B cell (primary cell): ENCODE measurements around the gene SLC6A16. TPM values are rescaled to one million over a fixed set of nuclear protein-coding genes. Genes with fewer than 3 reads are reported as not detected.

ENCODE experiments used
- ATAC-seq: fragments of 200-7000 bp; cut with Tn5 transposase; one replicate; pipeline ENCODE4 v1.10.0; 2021; ENCODE audit warnings: low read depth, mild to moderate bottlenecking, moderate number of reproducible peaks, moderate library complexity
- CTCF ChIA-PET: fragments of 350-600 bp; sonication (Branson Sonifier 250); formaldehyde crosslinking; loops from one replicate; lab custom pipeline; 2021; ENCODE audit warnings: antibody characterized with exemption, inconsistent platforms; lab: Charles Lee
- POLR2A ChIA-PET: fragments of 350-600 bp; sonication (Branson Sonifier 250); formaldehyde crosslinking; loops from one replicate; lab custom pipeline; 2021; ENCODE audit warnings: antibody characterized with exemption; lab: Charles Lee
- DNase-seq: peaks from one replicate; pipeline ENCODE4 v3.0.0; 2013
- H2AFZ ChIP-seq: 2 replicates; pipeline ENCODE4 v1.6.1; 2012; ENCODE audit warnings: mild to moderate bottlenecking, low read depth, low read length; ENCODE audit not compliant: insufficient read depth, poor library complexity, severe bottlenecking
- H3K27ac ChIP-seq, 2 donors: 1 replicate in 1 of 2; 2 replicates in 1 of 2; pipeline ENCODE4 v1.5.1; 2012 to 2013; ENCODE audit warnings: low read length in 2 of 2, mild to moderate bottlenecking in 2 of 2, moderate library complexity in 1 of 2
- H3K27me3 ChIP-seq, 4 experiments: fragments of 200-600 bp in 1 of 4; sonication (generic) in 1 of 4; replicated peaks in 1 of 4; 1 replicate in 2 of 4; 2 replicates in 2 of 4; pipeline versions ENCODE4 v1.6.1 to v1.7.0; 2013 to 2016; ENCODE audit warnings: low read length in 3 of 4, mild to moderate bottlenecking in 2 of 4, mixed read lengths in 1 of 4, moderate library complexity in 1 of 4; ENCODE audit not compliant: insufficient read depth in 4 of 4, control insufficient read depth in 3 of 4; ENCODE audit errors: control extremely low read depth in 1 of 4
- H3K36me3 ChIP-seq, 2 experiments: replicated peaks in 1 of 2; 1 replicate in 1 of 2; 2 replicates in 1 of 2; pipeline versions ENCODE4 v1.6.1 to v1.7.1; 2013; ENCODE audit warnings: low read length in 1 of 2; ENCODE audit not compliant: insufficient read depth in 2 of 2, control insufficient read depth in 1 of 2; ENCODE audit errors: control extremely low read depth in 1 of 2, extremely low read depth in 1 of 2
- H3K4me1 ChIP-seq, 2 donors: fragments of 200-600 bp in 1 of 2; sonication (generic) in 1 of 2; 1 replicate in 1 of 2; 2 replicates in 1 of 2; pipeline versions ENCODE4 v1.5.1 to v1.6.1; 2013 to 2017; ENCODE audit warnings: low read length in 2 of 2; ENCODE audit not compliant: control insufficient read depth in 2 of 2, insufficient read depth in 2 of 2
- H3K4me2 ChIP-seq: replicated peaks from 2 replicates; pipeline ENCODE3; 2012; ENCODE audit warnings: mild to moderate bottlenecking, low read depth, low read length; ENCODE audit not compliant: poor library complexity, severe bottlenecking
- H3K4me3 ChIP-seq, 5 experiments: fragments of 200-600 bp in 1 of 5; sonication (generic) in 1 of 5; 1 replicate in 3 of 5; 2 replicates in 2 of 5; pipeline versions ENCODE4 v1.5.1 to v1.7.0; 2011 to 2016; ENCODE audit warnings: low read length in 4 of 5, mild to moderate bottlenecking in 4 of 5, low read depth in 2 of 5, control low read depth in 1 of 5, moderate library complexity in 1 of 5; ENCODE audit not compliant: insufficient read depth in 1 of 5; ENCODE audit errors: control extremely low read depth in 1 of 5, extremely low read depth in 1 of 5
- H3K79me2 ChIP-seq: fragments of 200-600 bp; sonication (generic); one replicate; pipeline ENCODE4 v1.6.0; 2016; ENCODE audit warnings: low read length; ENCODE audit not compliant: control insufficient read depth, insufficient read depth
- H3K9ac ChIP-seq: fragments of 200-600 bp; sonication (generic); 2 replicates; pipeline ENCODE4 v1.6.1; 2017; ENCODE audit warnings: mild to moderate bottlenecking, low read length, moderate library complexity
- H3K9me3 ChIP-seq, 3 donors: one replicate each; pipeline versions ENCODE4 v1.6.1 to v1.7.1; 2013; ENCODE audit warnings: low read length in 2 of 3; ENCODE audit not compliant: control insufficient read depth in 2 of 3, insufficient read depth in 1 of 3; ENCODE audit errors: control extremely low read depth in 1 of 3
- H4K20me1 ChIP-seq: 2 replicates; pipeline ENCODE4 v1.6.0; 2012; ENCODE audit warnings: mild to moderate bottlenecking, low read length; ENCODE audit not compliant: insufficient read depth, control insufficient read depth, poor library complexity, severe bottlenecking
- H3K27ac Mint-ChIP-seq: one replicate; pipeline ENCODE4 v1.8.0; 2021; ENCODE audit warnings: mixed read lengths
- H3K27me3 Mint-ChIP-seq: one replicate; pipeline ENCODE4 v1.8.0; 2021; ENCODE audit warnings: mixed read lengths
- H3K4me1 Mint-ChIP-seq: one replicate; pipeline ENCODE4 v1.8.0; 2021; ENCODE audit warnings: mixed read lengths
- H3K4me3 Mint-ChIP-seq: one replicate; pipeline ENCODE4 v1.8.0; 2021; ENCODE audit warnings: mixed read lengths
- H3K9me3 Mint-ChIP-seq: one replicate; pipeline ENCODE4 v1.8.0; 2022; ENCODE audit warnings: mixed read lengths; ENCODE audit not compliant: insufficient read depth
- EZH2 ChIP-seq: IDR thresholded peaks from 2 replicates; pipeline ENCODE4 v1.6.1; 2012; ENCODE audit warnings: borderline replicate concordance, low read depth, mild to moderate bottlenecking, moderate library complexity, low read length; ENCODE audit not compliant: insufficient read depth, poor library complexity, severe bottlenecking
- WGBS: methylation state at CpG from one replicate; pipeline ENCODE4 v1.1.5; 2013; ENCODE audit warnings: missing lambda C conversion rate; ENCODE audit not compliant: insufficient coverage; 5-methylcytosine and 5-hydroxymethylcytosine counted together
- intact Hi-C: fragments of 100-400 bp; cut with micrococcal nuclease; formaldehyde crosslinking; loops from one replicate; pipeline ENCODE4 v1.10.0; 2022
- polyA plus RNA-seq: library from polyadenylated mRNA; depleted of rRNA; stranded (reverse); fragments of >200 nt; gene quantifications from 2 replicates; pipeline ENCODE4 v1.2.3, GENCODE V29; 2012
- total RNA-seq, 2 donors: library from RNA; stranded (reverse); fragments of 120-200 nt in 1 of 2; gene quantifications; 1 replicate in 1 of 2; 2 replicates in 1 of 2; pipeline versions ENCODE4 v1.2.3 to v1.2.4, GENCODE V29; 2013 to 2022
- TF ChIP-seq, protein P1 (sequence below): fragments of 200-600 bp; IDR thresholded peaks from one replicate; pipeline ENCODE4 v1.8.0; 2022; ENCODE audit warnings: antibody characterized with exemption, mild to moderate bottlenecking

The SLC6A16 gene
- total and polyA plus RNA-seq, 2 donors (not counting 1 experiment from before 2014, with no cell fraction given): 22.3 to 68.4 TPM

DNA sequence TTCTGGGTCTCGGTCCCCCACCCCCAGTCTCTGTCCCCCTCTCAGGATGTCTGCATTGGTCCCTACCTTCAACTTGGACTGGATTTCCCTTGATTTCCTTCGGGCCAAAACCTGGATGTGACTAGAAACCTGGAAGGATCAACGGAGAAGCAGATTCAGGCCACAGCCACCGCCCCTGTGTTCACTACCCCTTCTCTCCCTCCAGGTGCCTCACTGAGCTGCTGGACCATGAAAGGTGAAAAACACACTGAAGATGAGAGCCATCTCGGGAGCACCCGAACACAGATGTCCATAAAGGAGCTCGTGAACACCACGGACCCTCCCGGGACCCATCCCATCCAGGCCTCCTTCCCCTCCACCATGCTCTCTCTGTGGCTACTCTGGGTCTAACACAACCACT is 32.2 kb upstream of the SLC6A16 start:
- POLR2A ChIA-PET: interaction anchor here (0.6 to 1.4 kb wide), 7 partner anchors 9 to 131 kb away, joined by 3 to 20 read pairs (median 6); partner anchors contain the start of gene CD37
- peak overlapping the region; percentile 48 for H3K9ac ChIP-seq
- H3K36me3 ChIP-seq: no peaks in the 10 kb centered on the region

DNA sequence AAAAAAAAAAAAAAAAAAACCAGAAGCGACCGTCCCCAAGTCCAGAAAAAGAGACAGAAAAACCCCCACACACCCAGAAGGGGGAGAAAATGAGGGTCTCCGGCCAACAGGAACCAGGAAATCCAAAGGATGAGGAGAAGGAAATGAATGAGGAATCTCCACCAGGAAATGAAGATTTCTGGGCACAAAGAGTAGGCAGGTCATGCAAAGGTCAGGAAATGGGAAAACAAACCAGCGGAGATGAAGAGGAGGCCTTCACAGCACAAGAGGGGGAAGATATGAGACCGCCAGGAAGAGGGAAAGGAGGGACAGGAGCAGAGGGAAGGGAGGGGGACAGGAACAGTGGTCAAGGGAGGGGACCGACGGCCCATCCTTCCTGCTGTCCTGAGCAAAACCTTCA is 31.4 kb upstream of the SLC6A16 start:
- Histone ChIP-seq H3K27ac (peak overlapping the region in 1 of 2 donors; percentile 29), H3K79me2 (no peaks in the 10 kb centered on the region), H3K4me3 (peak overlapping the region in 3 of 5 experiments; percentile 31 to 54 (median 47)), H2AFZ (no peak overlapping the region), H4K20me1 (no peaks in the 10 kb centered on the region), H3K9me3 (no peaks in the 10 kb centered on the region), H3K4me2 (peak overlapping the region; percentile 71), H3K36me3 (no peaks in the 10 kb centered on the region), H3K4me1 (peaks cover 45 to 64% of the 10 kb centered on the region in 2 donors), H3K9ac (peak overlapping the region; percentile 48), H3K27me3 (peaks cover 0 to under 1% (median 0%) of the 10 kb centered on the region in 4 experiments)
- peak overlapping the region; percentile 74 for H3K4me3 Mint-ChIP-seq
- ATAC-seq: no peak
- no peaks in the 10 kb centered on the region for H3K9me3 Mint-ChIP-seq
- peaks cover 71% of the 10 kb centered on the region for H3K4me1 Mint-ChIP-seq
- H3K27me3 Mint-ChIP-seq: no peaks in the 10 kb centered on the region
- POLR2A ChIA-PET: interaction anchor here (0.6 to 4.5 kb wide), 3 partner anchors 11 to 34 kb away, joined by 3 to 33 read pairs (median 3); no protein-coding TSS in a partner anchor
- 73% methylated on average over 3 of the region's 7 CpGs for WGBS
- CTCF ChIA-PET: no interaction called here
- intact Hi-C loops: no loop called here
- no peak for DNase-seq
- peak overlapping the region; percentile 89 for H3K27ac Mint-ChIP-seq
- TF ChIP-seq, protein P1, sequence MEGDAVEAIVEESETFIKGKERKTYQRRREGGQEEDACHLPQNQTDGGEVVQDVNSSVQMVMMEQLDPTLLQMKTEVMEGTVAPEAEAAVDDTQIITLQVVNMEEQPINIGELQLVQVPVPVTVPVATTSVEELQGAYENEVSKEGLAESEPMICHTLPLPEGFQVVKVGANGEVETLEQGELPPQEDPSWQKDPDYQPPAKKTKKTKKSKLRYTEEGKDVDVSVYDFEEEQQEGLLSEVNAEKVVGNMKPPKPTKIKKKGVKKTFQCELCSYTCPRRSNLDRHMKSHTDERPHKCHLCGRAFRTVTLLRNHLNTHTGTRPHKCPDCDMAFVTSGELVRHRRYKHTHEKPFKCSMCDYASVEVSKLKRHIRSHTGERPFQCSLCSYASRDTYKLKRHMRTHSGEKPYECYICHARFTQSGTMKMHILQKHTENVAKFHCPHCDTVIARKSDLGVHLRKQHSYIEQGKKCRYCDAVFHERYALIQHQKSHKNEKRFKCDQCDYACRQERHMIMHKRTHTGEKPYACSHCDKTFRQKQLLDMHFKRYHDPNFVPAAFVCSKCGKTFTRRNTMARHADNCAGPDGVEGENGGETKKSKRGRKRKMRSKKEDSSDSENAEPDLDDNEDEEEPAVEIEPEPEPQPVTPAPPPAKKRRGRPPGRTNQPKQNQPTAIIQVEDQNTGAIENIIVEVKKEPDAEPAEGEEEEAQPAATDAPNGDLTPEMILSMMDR: no peak
- no peak for TF ChIP-seq EZH2

More for the DNA sequence above, 32.2 kb upstream of the SLC6A16 start:
- H3K27me3 Mint-ChIP-seq: no peaks in the 10 kb centered on the region
- Histone ChIP-seq H3K79me2 (no peaks in the 10 kb centered on the region), H3K4me3 (peak overlapping the region in 4 of 5 experiments; percentile 9 to 54 (median 38)), H3K27me3 (peaks cover 0 to 4% (median 0%) of the 10 kb centered on the region in 4 experiments), H3K4me1 (peaks cover 53 to 72% of the 10 kb centered on the region in 2 donors), H3K4me2 (peak overlapping the region; percentile 71), H2AFZ (peak overlapping the region; percentile 36), H3K27ac (peak overlapping the region; percentile 19 to 44), H3K9me3 (no peaks in the 10 kb centered on the region), H4K20me1 (no peaks in the 10 kb centered on the region)
- CTCF ChIA-PET: interaction anchor here (0.7 to 2.1 kb wide), 7 partner anchors 12 to 364 kb away, joined by 3 to 6 read pairs (median 4); partner anchors contain the start of genes FLT3LG and GYS1
- H3K4me3 Mint-ChIP-seq: peak overlapping the region; percentile 74
- peak overlapping the region; percentile 89 for H3K27ac Mint-ChIP-seq
- peaks cover 78% of the 10 kb centered on the region for H3K4me1 Mint-ChIP-seq
- ATAC-seq (peak; percentile 50), DNase-seq (peak; percentile 69)
- 39% methylated on average over 9 of the region's 9 CpGs for WGBS
- no peaks in the 10 kb centered on the region for H3K9me3 Mint-ChIP-seq
- no peak for TF ChIP-seq EZH2
- TF ChIP-seq, protein P1: no peak
- intact Hi-C loops: no loop called here
